Panc1 (cell line): ENCODE results near the gene OR51B4.

Experiments
- CTCF ChIP-seq: fragments of 450-650 bp; IDR thresholded peaks from 2 replicates; pipeline ENCODE4 v1.5.1; 2017; ENCODE audit warnings: mild to moderate bottlenecking
- POLR2AphosphoS5 ChIP-seq: IDR thresholded peaks from 2 replicates; pipeline ENCODE4 v1.6.1; 2012; ENCODE audit warnings: mild to moderate bottlenecking, low read depth, low read length, moderate library complexity
- REST ChIP-seq, 2 experiments: IDR thresholded peaks; 2 replicates each; pipeline ENCODE4 v1.6.1; 2011 to 2012; ENCODE audit warnings: low read depth in 2 of 2, control low read depth in 1 of 2, low read length in 1 of 2, mild to moderate bottlenecking in 1 of 2, moderate library complexity in 1 of 2; ENCODE audit not compliant: insufficient read depth in 1 of 2

- TF ChIP-seq CTCF: no peak
- no peak for TF ChIP-seq POLR2AphosphoS5
- TF ChIP-seq REST (IDR thresholded peaks at IDR 0.05; ENCODE audit: insufficient read depth in 1 of 2, low read depth in 2 of 2, low read length in 1 of 2): no peak
Measured at GRCh38 chr11:5335170-5335569, 33.4 kb upstream of the OR51B4 start.
